GM19239 (cell line): ENCODE data around the gene PLEKHA5.

Experiments
- DNase-seq: peaks from one replicate; pipeline ENCODE4 v3.0.0; 2011; ENCODE audit warnings: low spot score; ENCODE audit not compliant: insufficient read length
- FAIRE-seq: peaks from 2 replicates; lab custom pipeline; 2011; peaks lifted over from hg19 to GRCh38; lab: Jason Lieb, UNC

PLEKHA5 gene

GRCh38 chr12:19251481-19252132 lies 122.1 kb downstream of the PLEKHA5 start:
- FAIRE-seq (no peak), DNase-seq (no peak)

GRCh38 chr12:19260135-19260534 lies 130.6 kb downstream of the PLEKHA5 start:
- FAIRE-seq: no peak
- no peak for DNase-seq

- FAIRE-seq (no peak), DNase-seq (no peak)
These were observed 132.2 kb downstream of the PLEKHA5 start for GRCh38 chr12:19261773-19262172.

- DNase-seq: no peak
- FAIRE-seq: no peak
These were observed 134.1 kb downstream of the PLEKHA5 start for GRCh38 chr12:19263672-19264071.

- DNase-seq (no peak), FAIRE-seq (no peak)
These were observed 144.2 kb downstream of the PLEKHA5 start for GRCh38 chr12:19273482-19274330.

- DNase-seq: no peak
- no peak for FAIRE-seq
These were observed 147.2 kb downstream of the PLEKHA5 start for GRCh38 chr12:19276767-19277166.

DNA sequence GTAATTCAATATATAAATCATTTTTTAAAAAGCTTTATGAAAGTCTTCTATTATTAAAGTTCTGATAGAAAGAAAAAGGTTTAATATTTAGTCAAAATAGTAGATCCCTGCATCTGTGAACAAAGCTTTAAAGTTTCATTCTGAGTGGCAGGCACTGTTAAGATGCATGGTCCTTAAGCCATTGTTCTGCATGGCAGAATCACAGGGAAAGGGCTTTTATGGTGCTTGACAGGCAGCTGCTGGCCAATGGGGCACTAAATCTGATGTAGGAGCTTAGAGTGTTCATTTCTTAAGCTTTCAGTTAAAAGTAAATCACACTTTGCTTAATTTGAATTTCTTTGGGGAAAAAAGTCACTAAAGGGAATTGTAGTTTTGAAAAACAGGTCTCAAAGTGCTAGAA lies 148.2 kb downstream of the PLEKHA5 start:
- FAIRE-seq: no peak
- no peak for DNase-seq

GRCh38 chr12:19278407-19278806 lies 148.9 kb downstream of the PLEKHA5 start:
- FAIRE-seq: no peak
- DNase-seq: no peak

GRCh38 chr12:19282133-19282699 lies 152.7 kb downstream of the PLEKHA5 start:
- FAIRE-seq: no peak

DNA sequence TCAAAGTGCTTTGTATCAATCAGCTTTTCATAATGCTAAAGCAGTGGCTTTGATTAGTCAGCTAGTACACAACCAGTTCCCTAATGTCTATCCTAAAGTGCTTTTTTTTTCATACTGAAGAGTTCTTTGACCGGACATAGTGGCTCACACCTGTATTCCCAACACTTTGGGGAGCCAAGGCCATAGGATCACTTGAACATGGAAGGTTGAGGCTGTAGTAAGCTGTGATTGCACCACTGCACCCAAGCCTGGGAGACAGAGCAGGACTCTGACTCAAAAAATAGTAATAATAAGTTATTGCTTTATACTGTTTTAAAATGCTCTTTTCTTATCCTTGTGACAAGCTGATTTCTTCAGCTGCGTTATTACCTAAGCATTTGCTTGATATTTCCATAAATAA lies 155.1 kb downstream of the PLEKHA5 start:
- DNase-seq: no peak
- no peak for FAIRE-seq

More at GRCh38 chr12:19282133-19282699, 152.7 kb downstream of the PLEKHA5 start:
- no peak for DNase-seq

GRCh38 chr12:19285793-19286448 lies 156.4 kb downstream of the PLEKHA5 start:
- no peak for DNase-seq

GRCh38 chr12:19287302-19287701 lies 157.8 kb downstream of the PLEKHA5 start:
- FAIRE-seq (no peak), DNase-seq (no peak)

More at GRCh38 chr12:19285793-19286448, 156.4 kb downstream of the PLEKHA5 start:
- FAIRE-seq: no peak

- FAIRE-seq: no peak
- DNase-seq: no peak
These were observed 158.6 kb downstream of the PLEKHA5 start for GRCh38 chr12:19288161-19288560.

- DNase-seq (peak; percentile 7), FAIRE-seq (no peak)
These were observed 159.2 kb downstream of the PLEKHA5 start for GRCh38 chr12:19288603-19289244.

DNA sequence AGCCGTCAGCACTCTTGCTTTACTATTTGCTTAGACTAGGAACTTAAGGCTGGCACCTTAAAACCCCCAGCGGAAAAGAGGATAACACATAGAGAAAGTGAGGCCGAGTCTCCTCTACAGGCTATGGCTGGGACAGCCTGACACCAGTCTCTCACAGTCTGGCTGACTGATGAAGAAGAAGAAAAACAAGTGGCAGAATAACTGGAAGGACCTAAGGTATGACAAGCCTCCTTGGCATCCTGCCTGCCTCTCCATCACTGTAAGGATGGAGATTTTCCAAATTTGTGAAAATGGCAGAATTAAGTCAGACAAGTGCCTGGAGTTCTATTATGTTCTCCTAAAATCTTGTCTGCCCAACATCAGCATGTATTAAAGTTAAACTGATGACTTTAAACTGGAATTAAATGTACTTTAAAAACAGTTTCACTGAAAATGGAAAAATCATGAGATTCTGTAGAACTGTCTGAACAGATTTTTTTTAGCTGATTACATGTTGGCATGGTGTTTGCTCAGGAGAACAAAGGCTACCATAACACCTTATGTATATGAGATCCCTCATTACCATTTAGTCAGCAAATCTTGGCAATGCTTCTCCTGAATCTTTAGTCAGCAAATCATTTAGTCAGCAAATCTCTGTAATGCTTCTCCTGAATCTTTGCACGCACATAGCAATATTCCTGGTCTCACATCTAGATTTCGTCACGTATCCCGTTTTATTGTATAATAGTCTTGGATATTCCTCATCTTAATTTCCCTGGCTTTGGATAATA lies 169.5 kb downstream of the PLEKHA5 start:
- no peak for FAIRE-seq
- no peak for DNase-seq

- no peak for DNase-seq
- no peak for FAIRE-seq
These were observed 170.2 kb downstream of the PLEKHA5 start for GRCh38 chr12:19299765-19300164.

DNA sequence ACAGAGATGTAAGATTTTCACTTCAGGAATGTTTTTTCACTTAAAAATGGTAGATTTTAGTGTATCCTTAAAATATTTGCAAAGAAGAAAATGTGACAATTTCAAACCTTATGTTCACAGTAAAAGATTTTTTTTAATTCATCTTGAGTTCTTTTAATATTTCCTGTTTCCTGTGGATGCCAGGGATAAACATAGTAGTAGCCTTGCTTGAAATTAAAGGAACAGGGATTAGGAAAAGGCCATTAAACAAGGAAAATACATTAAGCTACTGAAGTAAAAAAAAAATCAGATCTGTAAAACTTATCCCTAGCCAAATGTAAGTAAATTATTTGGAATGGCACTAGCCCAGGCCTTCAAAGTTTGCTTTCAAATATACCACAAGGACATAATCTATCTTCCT lies 171.7 kb downstream of the PLEKHA5 start:
- FAIRE-seq (no peak), DNase-seq (no peak)

DNA sequence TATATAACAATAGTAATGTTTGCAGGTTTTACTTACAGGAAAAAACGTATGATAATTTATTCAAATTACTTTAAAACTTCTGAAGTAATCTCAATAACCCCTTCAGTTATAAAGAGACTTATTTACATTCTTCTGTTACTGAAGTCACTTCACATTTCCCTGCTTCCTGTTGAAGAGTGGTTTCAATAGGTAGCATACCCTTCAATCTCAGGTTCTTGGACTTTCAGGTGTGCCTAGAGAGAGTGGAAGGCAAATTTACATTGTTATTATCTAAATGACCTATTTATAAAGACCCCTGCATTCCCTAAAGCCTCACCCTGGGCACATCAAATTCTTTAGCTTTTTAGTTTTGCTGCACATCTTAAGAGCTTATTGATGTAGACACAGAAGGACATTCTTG lies 172.2 kb downstream of the PLEKHA5 start:
- FAIRE-seq: no peak
- no peak for DNase-seq

DNA sequence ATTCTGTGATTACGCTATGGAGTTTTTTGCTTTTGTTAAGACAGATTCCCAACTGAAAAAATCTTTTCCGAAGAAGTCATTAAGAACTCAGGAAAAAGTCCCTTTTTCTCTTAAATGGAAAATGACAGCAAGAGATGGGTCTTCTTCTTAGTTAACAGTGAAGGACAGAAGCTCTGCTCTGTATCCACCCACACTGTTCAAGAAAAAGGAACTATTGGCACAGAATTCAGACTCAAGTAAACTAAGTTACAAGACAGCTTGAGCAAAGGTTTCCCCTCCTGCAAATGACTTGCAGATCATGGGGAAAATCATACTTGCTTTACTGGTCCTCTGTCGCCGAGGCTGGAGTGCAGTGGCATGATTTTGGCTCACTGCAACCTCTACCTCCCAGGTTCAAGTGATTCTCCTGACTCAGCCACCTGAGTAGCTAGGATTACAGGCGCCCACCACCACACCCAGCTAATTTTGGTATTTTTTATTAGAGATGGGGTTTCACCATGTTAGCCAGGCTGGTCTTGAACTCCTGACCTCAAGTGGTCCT lies 172.6 kb downstream of the PLEKHA5 start:
- DNase-seq (no peak), FAIRE-seq (no peak)
